GM18907 (cell line): ENCODE results near the gene KITLG.
"Not testable (repeated sequence)": the region's sequence is repeated elsewhere in the genome, so short reads cannot be mapped to it uniquely, and the experiment has no call there.

ENCODE experiments used
- ATAC-seq: cut with Tn5 transposase; IDR thresholded peaks from one replicate; pipeline ENCODE4 v1.9.1; 2021; ENCODE audit warnings: mild to moderate bottlenecking, moderate library complexity; ENCODE audit not compliant: unreplicated experiment

Gene KITLG

DNA sequence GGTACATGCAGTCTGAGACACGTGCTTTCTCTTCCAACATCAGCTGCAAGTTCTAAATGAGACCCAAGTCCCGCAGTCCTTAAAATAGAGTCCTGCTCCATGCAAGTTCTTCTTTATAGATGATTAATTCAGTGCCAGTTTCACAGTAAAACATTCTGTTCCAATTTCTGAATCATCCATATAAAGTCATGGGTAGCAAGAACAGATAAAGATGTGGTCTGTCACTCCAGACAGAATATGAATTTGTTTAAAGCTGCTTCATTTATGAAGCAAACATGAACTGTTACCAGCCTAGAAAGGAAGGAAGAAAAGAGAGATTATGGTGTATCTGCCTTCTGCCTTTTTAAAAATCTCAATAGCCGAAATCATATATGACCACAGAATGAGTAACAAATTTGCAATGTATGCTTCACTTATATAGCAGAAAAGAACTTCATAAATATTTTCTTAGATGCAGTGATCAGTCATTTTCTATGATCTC, 83.3 kb downstream of the KITLG start:
- ATAC-seq = no peak

DNA sequence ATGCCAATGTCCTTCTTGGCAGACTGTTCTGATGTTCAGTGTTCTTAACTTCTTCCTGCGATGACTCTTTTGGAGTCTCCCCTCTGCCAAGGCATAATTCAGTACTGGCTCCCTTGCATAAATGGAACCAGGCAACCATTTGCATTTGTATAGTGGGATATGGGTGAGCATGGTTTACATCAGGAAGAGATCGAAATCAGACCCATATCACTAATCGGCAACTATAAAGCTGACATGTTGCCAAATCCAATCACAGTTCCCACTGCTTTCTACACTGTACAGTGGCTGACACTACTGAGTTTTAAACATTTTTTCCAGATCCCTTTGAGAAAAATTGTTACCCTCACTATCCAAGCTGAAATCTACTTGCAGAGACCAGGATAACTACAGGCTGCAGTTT, 83.8 kb downstream of the KITLG start:
- ATAC-seq = no peak

DNA sequence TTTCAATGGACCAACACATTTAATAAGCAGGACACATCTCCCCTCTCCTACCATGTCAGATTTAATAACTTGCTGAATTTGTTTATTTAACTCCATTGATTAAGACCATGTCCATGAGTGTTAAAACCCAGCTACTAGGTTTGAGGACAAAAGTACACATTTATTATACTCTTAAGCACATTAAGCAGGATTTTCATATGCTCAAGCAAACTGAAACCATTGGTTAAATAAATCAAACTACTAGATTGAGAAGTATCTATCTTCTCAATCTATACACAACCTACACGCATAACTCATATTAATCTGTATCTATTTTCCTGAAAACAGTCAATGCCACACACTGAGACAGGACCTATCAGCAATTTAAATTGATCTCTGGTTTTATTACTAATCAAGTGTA, 85.2 kb downstream of the KITLG start:
- ATAC-seq = no peak

DNA sequence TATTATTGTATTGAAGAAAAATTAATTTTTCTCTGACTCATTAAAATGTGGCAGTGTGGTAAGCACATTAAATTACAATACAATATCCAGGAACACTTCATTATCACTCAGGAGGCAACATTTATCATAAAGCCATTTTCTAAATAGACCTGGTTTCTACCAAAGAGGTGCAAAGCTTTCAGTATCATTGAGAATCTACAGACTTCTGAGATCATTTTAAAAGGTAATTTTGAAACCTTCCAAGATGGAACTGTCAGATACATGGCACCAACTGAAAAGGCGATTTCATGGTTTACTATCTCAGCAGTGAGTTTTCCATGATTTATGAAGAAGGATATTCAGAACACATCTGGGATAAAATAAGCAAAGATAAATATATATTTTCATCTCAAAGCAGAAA, 85.8 kb downstream of the KITLG start:
- ATAC-seq = no peak

DNA sequence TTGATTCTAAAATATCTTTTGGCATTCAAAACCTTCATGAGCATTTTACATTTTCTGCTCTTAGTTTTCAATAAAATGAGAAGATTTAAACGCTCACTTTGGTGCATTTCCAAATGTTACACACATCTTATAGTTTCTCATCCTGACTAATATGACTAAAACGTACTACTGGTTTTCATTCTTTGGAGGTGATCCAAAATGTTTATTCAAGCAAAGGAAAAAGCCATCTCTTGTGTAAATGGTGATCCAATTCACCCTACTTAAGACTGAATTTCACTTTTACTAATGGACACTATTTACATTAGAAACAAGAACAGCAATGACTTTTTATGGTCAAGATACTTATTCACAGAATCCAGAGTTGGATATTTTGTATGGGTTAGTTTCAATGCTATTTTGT, 86.6 kb downstream of the KITLG start:
- no peak for ATAC-seq

DNA sequence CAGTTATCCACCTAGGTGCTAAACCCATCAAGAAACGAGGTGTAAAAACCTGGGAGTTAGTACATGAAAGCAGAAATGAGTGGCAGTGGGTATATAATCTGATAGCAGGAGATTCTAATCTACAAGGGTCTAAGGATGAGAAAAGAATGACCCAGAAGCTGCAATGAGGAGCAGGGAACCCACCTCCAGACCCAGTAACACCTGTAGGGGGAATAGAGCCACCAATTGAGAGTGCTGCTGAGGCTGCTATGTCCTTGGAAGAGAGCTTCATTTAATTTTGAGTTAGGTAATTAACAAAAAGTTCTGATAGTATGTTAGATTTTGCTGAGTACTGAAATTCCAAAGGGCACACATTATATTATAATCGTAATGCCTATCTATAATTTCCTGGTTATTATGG, 89.8 kb downstream of the KITLG start:
- no peak for ATAC-seq

DNA sequence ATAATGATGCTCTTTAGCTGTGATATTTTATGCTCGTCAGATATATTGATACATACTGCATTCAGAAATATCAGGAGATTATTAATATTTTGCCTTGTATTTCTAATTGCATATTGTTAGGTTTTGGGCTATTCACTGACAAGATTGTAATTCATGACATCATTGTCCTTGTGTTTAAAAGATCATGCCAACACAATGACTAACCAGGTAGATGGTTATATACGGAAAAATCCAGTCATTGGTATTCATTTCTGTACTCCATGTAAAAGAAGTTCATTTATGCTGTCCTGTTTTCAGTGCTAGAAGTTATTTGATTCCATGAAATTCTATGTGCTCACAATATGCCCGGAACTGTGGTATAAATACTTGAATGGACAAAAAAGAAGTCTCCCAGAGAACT, 107.5 kb downstream of the KITLG start:
- ATAC-seq = no peak

DNA sequence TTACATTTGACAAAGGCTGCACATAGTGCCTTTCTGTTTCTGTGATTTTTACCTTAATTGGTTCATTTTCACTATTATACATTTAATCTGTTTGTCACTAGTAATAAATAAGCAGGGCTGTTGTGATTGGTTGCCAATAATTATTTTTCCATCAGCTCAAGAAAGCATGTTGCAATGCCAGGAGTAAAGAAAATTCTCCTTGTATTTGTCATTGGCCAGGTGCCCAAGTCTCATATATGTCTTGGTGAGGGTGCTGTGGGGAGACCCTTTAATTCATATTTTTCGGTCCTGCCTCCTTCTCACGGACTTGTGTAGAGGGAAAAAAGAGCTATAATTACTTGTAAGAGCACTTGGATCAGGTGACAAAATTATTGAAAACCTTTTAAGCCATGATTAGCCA, 108.0 kb downstream of the KITLG start:
- no peak for ATAC-seq

DNA sequence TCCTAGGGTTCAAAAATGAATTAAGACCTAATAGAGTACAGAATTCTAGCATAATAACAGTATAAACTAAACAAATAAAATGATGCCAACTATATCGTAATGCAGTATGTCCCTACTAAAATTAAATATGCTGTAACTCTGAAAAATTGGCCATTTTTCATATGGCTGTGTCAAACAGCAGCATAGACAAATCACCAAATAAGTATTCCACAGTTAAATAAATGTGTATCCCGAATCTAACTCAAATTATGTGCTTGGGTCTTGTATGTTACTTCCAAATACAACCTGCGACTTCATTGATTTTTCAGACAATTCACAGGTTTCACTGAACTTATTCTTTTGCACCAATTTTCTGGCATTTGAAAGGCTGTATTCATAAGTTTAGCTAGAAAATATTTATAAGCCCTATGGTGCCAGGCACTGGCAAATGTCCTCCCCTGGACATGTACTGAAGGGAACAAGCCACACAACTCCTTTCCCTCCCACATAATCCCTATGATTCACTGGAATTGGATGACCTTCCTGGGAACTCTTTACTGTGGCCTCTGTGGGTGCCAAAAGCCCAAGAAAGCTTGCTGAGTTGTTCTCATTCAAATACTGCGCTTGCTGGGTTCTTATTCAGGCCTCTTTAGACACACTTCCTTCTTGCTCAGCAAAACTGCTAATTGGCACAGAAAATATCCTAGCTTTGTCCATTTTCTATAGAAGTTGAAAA, 108.8 kb downstream of the KITLG start:
- ATAC-seq = no peak

DNA sequence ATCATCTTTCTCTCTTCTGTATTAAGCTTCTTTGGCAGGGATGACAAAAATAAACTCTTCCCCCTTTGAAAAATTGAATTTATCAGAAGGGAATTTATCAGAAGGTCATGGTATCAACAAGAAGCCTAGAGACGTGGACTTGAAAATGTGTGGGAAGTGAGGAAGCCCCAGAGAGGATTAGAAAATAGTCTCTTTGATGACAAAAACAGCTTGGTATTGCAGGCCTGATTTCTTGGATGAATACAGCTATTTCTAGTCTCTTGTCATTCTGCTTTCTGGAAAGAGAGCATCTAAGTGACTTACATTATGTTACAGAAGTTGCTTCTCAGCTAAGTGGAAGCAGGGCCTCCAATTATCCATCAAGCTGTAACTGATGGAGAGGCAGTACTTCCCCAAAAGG, 111.1 kb downstream of the KITLG start:
- ATAC-seq = no peak

DNA sequence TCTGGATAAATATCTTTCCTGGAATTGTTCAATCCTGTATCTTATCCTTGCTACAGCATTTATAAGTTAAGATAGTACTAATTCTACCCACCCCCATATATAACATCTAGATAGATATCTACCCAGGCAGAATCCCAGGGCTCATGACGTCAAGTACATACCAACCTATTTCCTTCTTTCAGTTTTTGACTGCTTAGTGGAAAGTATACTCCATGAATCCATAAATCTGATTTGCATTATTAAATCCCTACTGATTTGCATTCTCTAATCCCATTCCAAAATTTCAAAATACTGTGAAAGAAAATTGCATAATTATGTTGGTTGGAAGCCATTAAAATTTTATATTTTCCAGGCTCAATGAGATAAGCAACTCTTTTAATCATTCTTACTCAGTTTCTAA, 111.7 kb downstream of the KITLG start:
- ATAC-seq = no peak

DNA sequence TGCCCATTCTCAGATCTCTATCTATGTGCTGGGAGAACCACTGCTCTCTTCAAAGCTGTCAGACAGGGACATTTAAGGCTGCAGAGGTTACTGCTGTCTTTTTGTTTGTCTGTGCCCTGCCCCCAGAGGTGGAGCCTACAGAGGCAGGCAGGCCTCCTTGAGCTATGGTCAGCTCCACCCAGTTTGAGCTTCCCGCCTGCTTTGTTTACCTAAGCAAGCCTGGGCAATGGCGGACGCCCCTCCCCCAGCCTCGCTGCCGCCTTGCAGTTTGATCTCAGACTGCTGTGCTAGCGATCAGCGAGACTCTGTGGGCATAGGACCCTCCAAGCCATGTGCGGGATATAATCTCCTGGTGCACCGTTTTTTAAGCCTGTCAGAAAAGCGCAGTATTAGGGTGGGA, 113.6 kb downstream of the KITLG start:
- ATAC-seq = not testable (repeated sequence)

DNA sequence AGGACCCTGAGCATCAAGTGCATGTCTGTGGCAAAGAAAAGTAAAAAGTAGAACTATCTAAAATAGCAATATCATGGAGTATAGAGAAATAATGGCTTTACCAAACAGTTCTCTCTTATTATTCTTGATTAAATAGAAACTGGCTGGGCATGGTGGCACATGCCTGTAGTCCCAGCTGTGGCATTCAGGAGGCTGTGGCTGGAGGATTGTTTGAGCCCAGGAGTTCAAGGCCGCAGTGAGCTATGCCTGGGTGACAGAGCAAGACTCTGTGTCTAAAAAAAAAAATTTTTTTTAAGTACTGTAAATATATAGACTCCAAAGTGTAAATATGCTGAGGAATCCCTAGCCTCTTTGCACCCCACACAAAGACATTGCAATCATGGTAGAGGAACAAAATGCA, 121.9 kb downstream of the KITLG start:
- ATAC-seq = no peak

DNA sequence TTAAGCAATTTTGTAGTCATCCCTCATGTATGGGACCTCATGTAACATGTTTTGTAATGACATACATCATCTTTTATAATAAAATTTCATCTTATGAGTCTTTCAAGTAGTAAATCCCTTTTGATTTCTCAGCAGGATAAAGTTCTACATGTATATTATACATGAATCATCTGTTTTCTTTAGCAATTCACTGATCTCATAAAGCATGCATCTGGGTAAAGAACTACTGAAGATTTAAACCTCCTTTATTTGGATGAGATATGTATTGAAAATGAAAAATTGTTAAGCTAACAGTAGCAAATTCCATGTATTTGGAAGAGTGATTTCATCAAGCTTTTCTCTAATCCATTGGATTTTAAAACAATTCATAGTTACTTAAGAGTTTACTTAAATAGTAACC, 126.9 kb downstream of the KITLG start:
- no peak for ATAC-seq

DNA sequence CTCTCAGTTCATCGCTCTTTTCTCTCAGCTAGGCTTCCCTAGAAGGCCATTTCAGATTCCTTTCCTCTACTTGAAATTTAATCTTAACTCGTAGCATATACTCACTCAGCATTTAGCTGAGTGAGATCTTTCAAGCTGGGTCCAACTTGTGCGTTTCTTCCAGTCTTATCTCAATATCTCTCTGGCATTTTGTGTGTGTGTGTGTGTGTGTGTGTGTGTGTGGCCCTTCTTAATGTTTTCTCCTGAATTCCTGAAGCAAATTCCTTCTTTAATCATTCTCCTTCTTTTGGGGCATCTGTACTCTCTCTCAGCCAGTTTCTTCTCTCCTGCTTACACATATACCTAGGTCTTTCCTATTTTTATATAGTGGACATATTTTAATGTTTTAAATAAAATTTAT, 129.1 kb downstream of the KITLG start:
- ATAC-seq = no peak

DNA sequence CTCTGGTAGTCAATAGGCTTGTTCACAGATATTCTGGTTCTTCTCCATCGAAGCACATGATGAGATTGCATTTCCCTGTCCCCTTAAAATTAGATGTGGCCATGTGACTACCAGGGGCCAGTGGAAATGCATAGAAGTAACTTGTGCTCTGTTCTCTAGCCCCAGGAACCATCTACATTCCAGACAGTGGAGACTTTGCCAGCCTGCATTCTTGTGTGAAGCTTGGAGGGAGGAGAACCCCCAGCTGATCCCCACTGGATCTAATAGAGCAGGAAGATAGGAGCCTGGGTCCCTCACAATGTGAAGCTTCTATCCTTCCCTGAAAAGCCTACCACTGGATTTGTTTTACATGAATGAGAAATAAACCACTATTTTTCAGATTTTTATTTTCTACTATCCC, 130.1 kb downstream of the KITLG start:
- no peak for ATAC-seq

DNA sequence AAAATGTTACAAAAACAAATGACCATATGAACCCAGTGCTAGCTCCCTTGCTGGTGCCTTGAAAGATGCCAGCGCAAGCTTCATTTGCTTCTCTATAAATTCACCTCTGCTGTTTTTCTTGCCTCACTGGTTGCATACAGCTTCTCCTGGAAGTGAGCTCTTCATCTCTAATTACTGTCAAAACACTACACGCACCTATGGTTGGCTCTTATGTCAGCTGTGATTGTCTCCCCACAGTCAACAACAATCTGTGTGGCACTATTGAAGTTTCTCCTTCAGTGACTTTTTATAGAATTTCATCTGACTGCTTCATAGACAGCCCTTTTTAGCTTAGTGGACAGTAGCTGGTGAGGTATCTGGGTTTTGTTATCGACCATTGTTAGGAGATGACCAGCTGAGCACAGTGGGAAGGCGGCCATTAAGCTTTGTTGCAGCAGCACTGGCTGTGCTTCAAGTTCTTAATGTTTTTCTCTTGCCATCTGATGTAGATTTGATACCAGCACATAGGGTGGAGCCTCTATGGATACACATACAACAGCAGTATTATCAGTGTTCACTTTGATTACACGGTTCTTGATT, 131.8 kb downstream of the KITLG start:
- ATAC-seq = no peak

DNA sequence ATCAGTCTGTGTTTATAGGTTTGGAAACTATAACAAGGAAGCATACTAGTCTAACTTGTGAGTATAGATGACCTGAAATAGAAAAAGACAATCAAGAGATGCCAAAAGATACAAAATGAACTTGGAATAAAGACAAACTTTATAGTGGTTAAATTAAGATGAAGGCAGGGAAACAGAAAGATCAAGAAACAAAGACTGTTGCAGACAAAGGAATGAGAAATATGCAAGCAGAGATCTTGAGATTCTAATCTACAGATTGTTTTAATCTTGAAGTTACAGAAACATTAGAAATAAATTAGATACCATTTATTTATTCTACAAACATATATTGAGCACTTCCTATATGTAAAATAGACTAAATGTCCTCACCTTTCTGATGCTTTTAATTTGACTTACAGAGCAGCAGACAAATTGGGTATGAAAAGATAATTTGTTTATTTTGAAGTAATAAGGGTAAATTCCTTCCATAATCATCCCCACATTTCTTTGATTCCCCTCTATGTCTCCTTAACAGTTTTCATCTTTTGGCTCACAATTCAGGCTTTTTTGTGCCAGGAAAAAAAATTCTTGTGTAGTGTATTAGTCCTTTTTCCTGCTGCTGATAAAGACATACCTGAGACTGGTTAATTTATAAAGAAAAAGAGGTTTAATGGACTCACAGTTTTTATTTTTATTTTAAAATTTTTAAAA, 134.4 kb downstream of the KITLG start:
- no peak for ATAC-seq

DNA sequence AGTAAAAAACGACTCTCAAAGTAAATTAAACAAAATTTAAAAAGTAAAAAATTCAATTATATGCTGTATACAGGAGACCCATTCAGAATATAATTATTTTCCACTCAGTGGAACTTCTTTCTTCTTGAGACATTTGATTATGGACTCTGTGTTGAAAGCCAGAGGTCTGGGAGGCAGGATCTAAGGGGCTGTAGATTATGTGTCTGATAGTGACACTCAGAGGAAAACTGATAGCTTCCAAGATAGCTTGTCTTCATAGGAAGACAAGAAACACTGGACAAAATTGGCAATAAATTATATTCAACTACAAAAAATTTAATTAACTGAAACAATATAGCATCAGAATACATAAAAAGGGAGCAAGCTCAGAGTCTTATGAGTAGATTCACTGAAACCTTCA, 135.8 kb downstream of the KITLG start:
- no peak for ATAC-seq
